NCI-H2081 treated with DMSO at 0.1 percent for 48 hours (cell line): ENCODE data around the gene RFX3.

Experiments
- DNase-seq: peaks from one replicate; lab custom pipeline; 2025; lab: John Stamatoyannopoulos, UW

Gene RFX3

DNA sequence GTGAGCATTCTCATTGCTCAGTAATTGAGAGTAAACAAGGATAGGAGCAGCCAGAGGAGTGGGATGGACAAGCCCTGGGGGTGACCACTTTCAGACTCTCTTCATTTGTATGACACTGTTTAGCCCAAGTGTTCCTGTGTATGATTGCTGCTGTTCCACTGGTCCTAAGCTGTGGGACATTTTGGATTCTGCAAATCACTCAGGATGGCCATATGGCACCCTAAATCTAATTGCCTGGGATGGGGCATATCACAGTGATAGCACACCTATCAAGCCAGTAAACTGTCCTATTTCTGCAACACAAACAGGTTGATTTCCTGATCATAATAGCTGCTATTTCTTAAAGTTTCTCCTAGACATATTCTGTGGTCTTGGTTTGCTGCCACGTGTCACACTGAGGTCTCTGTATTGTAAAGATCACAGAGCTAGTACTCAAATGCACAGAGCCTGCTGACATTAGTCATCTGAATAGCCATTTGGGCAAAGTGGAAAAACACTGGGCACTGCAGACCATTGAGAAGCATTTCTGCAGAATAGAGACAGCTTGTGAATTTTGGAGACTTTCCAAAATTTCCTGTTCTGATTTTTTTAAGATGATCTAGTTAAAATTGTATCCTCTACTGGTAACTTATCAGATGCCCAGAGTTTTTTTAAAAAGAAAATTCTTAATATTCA, 320.2 kb downstream of the RFX3 start:
- no peak for DNase-seq

DNA sequence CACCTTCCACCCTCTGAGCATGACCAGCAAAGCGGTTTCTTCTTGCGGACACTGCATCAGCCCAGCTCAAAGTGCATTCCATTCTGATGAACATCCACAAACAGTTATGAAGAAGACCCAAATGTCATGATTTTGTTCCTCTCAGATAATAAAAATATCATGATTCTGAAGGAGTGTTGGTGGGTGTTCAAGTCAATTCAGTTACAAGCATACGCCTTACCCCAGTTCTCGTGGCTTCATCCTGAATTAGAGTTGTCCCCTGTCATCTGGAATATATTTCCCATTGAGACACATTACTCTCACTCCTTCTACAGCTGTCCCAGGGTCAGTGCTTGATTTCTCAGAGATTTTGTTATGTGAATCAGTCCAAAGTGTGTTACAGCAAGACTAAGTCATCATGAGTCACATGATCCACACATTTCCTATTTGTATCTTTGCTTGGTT, 325.4 kb downstream of the RFX3 start:
- no peak for DNase-seq

DNA sequence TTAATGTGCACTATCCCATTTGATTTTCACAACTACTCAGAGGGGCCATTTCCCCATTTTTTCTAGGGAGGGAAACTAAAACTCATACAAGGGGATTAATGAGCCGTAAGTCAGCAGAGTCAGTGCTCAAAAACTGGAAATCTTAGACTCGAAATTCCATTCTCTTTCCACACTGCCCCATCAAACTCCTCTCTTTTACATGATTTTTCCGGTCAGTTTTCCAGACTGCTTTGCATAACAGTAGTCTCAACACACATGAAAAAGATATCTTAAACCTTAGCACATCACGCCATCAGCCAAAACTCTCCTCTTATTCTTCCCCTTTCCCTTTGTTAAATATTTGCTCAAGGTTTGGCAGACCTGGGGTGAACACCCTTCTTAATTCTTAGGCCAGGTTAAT, 332.0 kb downstream of the RFX3 start:
- no peak for DNase-seq

DNA sequence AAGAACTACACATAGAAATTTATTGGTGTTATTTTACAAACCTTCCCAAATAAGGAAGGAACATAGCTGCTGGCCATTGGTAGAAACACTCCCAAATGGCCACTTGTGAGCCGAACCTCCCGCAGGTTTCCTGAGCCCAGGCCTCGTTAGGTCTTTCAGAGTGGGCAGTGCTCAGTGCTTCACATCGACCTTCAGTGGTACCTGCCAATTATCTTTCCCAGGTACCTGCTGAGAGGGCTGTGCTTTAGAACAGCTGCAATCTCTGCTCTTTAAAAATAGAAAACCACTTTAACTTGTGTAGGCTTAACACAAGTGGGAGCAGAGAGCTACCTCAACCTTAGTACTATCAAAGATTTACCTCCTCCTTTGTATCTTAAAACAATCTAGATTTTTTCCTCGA, 334.1 kb downstream of the RFX3 start:
- DNase-seq: peak; percentile 56

DNA sequence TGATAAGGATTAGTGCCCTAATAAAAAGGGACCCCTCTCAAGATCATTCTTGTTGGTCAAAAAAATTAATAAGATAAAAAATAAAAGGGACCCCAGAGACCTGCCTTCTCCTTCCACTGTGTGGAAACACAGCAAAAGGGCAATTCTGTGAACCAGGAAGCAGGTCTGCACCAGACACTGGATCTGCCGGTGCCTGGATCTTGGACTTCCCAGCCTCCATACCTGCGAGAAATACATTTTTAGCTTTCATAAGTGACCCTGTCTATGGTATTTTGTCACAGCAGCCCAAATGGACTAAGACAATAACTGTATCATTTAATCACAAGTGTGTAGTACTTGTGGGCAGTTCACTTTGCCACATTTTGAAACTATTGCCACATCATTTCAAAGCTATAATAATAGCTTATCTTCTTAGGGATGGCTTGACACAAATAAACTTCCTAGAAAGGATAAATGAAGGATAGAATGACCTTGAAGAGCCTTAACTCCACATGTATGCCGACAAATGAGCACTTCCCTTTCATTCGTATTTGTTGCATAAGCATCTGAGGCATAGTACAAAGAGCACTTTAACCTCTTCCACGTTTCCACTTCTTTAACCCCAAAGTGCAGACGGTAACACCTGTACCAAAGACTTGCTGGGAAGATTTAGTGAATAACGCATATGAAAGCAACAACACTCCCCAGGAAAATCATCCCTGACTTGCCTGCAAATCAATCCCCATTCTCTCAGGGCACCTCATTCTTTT, 336.5 kb downstream of the RFX3 start:
- no peak for DNase-seq

DNA sequence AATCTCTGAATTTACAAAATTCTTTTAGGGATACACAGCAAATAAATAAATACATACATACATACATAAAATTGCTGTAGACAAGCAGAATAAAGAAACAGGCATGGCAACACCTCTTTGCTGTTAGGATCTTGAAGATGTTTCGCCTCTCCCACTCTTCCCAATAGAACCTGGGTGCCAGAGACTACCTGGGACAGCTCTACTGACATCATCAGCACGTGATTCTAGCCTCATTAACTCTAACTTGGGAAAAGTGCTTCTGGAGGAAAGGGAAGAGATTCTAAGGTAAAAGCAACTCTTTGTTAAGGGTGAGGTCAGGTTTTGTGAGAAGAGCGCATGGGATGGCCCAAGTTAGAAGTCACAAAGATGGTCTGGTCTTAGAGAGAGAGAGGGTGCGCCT, 339.1 kb downstream of the RFX3 start:
- DNase-seq: no peak

DNA sequence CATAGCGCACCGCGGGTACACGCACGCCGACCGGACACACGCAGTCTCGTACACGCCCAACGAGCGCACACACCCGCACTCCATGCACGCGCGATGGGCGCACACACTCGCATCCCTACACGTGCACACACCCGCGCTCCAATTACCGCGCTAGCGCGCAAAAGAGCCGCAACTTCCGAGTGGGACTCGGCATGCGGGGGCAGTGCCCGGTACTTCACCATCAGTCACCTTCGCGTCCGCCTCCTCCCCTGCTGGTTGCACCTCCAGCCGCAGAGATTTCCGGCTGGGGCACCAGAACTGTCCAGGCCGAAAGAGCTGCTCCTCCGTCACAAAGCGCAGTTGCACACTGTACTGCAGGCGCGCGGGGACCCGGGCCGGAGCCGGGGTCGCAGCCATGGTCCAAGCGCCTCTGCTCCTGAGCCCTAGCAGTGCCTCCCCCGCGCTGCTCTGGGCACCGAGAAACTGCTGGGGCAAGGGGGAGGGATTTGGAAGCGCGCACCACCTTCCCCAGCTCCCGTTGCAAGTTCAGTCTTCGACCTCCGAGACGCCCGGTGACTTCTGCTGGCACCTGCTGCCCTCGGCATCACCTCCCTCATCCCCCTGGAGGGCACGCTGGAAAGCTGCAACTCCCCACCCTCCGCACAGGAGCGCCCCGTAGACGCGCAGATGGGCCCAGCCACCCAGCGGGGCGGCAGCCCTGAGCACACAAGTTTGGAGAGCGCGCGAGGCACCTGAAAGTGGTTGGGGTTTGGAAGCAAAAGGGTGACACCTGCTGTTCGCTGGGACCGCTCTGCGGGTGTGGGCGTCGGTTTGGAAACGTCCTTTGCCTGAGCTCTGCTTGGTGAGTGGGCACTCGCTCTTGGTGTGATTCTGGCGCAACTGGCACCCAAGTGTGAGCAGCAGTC, 344.5 kb downstream of the RFX3 start:
- peak; percentile 28 for DNase-seq

DNA sequence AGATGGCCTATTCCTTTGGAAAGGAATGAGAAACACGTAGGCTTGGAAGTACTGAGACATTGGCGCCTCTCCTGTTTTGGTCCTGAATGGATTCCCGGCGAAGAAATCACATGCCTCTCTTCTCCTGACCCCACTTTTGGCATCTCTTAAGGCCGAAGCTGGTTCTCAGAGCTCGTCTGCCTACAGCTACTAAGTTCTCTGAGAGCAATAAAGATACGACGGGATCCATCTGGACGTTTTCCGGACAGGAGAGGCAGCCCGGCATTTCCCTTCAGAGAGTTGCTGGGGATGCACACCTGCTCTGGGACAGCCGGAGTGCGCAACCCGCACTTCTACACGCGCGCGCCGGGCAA, 345.1 kb downstream of the RFX3 start:
- DNase-seq: no peak

DNA sequence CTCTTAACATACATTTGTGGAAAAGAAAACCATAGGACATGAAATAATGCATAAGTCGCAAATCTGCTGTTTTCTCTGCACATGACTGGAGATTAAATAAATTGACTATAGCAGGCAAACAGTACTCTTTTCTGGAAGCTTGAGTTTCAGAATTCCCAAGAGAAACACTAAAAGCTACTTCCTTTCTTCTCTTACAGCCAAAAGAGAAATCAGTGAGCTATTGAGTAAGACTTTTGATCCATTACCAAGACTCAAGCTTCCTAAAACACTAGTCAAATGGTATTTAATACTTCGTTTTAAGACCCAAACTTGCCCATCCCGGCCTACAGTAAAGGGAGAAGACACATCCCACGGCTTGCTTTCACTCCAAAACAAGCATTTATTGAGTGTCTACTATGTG, 346.1 kb downstream of the RFX3 start:
- DNase-seq: no peak

DNA sequence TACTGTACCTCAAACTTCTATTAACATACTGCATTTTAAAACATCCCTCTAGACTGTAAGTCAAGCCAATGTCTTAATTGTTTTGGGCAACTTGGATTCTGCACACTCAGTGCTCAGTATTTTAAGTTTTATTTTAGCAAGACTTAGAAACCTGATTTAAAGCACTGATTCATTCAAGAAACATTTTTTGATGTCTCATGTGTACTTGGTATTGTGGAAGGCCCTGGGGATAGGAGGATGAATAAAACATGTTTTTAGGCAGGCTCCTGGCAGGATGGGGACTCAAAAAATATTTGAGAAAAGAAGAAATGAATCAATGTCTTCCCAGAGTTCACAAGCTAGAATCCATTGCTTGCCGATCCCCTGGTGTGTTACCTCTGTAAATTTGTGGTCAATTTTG, 347.9 kb downstream of the RFX3 start:
- no peak for DNase-seq

DNA sequence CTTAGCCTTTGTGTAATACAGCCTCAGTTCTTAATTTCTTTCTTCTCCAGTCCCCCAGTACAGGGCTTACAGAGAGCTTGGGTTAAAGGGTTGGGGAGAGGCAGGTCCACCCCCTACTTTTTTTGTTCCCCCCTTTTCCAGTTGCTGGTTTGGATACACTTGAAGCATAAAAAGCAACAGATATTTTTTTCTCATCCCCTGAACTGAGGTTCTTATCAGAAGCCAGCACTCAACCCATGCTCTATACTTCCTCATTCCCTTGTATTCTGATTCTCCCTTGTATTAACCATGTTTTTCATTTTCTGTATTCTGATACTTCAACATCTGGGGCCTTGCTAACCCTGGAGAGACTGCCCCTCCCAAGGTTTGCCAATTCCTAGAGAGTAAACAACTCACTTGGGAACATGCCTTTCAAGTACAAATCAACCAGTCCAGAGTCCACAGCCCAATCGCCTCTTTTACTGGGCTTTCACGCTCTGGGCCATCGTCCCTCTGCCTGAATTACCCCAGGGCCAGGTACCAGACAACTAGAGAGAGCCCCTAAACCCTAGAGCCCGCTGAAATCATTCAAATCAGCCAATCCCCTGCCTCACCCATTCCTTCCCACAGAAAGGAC, 348.5 kb downstream of the RFX3 start:
- DNase-seq: no peak

DNA sequence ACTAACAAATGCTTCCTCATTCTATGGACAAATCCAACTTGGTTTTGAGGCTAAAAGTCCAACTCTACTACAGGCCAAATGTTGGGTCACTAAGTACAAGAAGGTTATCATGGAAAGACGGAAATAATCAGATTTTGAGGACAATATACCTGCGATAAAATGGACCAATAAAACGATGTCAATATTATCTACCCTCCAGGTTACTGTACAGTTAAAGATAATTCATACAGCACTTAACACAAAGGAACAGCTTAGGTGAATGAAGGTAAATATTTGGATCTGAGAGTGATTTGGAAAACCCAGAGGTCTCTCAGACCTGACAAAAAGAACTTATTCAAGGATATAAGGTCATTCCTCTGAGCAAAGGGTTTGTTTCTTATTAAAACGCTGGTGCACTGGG, 352.4 kb downstream of the RFX3 start:
- no peak for DNase-seq

DNA sequence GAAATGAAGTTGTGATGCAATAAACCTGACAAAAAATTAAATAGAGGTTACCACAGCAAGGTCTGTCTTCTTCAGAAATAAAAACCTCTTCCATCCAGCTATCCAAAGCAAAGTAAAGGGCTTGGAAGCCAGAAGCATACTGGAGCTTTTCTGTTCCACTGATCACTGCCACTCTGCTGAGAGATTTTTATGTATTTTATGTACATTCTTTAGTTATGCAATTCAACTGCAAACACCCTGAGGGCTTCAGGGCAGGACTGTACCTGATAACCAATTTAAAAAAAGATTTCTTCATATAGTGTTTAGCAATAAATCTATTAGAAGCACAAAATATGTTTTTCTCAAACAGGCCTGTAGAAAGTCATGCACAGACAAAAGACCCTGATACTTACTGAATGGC, 355.0 kb downstream of the RFX3 start:
- no peak for DNase-seq
